GM12873 (cell line): ENCODE measurements around the gene KLLN.

ENCODE experiments used
- TF ChIP-seq, protein P1 (sequence below): IDR thresholded peaks from 2 replicates; pipeline ENCODE4 v1.5.1; 2012; ENCODE audit warnings: low read depth, mild to moderate bottlenecking, moderate library complexity, low read length, control low read depth; ENCODE audit not compliant: insufficient read depth; ENCODE audit errors: missing control alignments

Gene KLLN

DNA sequence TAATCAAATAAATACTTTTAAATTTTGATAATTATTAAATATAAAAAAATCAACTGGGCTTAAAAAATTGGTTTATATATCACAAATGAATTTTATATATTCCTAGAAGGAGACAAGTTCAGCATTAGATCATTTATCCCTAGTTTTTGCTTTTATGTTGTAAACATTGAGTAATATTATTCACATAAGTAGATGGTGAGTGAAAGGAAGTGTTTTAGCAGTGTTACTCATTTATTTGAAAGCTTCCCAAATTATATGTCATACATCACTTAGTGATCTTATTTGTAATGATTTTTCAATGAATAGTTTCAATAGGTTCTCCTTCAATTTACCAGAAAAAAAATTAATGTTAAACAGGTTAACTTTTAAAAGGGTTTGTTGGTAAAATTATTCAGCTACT, 15.8 kb downstream of the KLLN start:
- TF ChIP-seq, protein P1, sequence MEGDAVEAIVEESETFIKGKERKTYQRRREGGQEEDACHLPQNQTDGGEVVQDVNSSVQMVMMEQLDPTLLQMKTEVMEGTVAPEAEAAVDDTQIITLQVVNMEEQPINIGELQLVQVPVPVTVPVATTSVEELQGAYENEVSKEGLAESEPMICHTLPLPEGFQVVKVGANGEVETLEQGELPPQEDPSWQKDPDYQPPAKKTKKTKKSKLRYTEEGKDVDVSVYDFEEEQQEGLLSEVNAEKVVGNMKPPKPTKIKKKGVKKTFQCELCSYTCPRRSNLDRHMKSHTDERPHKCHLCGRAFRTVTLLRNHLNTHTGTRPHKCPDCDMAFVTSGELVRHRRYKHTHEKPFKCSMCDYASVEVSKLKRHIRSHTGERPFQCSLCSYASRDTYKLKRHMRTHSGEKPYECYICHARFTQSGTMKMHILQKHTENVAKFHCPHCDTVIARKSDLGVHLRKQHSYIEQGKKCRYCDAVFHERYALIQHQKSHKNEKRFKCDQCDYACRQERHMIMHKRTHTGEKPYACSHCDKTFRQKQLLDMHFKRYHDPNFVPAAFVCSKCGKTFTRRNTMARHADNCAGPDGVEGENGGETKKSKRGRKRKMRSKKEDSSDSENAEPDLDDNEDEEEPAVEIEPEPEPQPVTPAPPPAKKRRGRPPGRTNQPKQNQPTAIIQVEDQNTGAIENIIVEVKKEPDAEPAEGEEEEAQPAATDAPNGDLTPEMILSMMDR = no peak

- TF ChIP-seq, protein P1 = no peak
Measured at GRCh38 chr10:87846023-87846422, 17.3 kb downstream of the KLLN start.

GRCh38 chr10:87845624-87845998, 17.7 kb downstream of the KLLN start:
- TF ChIP-seq, protein P1 = no peak

GRCh38 chr10:87844837-87845623, 18.3 kb downstream of the KLLN start:
- TF ChIP-seq, protein P1 = no peak

- TF ChIP-seq, protein P1 = no peak
Measured at GRCh38 chr10:87843714-87844113, 19.6 kb downstream of the KLLN start.

GRCh38 chr10:87842776-87843497, 20.4 kb downstream of the KLLN start:
- TF ChIP-seq, protein P1 = no peak

GRCh38 chr10:87842220-87842641, 21.1 kb downstream of the KLLN start:
- TF ChIP-seq, protein P1 = no peak
